OCI-M2 (cell line): ENCODE data around the gene LSM3.
"Not testable (repeated sequence)": the region's sequence is repeated elsewhere in the genome, so short reads cannot be mapped to it uniquely, and the experiment has no call there.

Source experiments
- DNase-seq: peaks from one replicate; lab custom pipeline; 2025; ENCODE audit not compliant: unreplicated experiment; lab: John Stamatoyannopoulos, UW

LSM3 gene

DNA sequence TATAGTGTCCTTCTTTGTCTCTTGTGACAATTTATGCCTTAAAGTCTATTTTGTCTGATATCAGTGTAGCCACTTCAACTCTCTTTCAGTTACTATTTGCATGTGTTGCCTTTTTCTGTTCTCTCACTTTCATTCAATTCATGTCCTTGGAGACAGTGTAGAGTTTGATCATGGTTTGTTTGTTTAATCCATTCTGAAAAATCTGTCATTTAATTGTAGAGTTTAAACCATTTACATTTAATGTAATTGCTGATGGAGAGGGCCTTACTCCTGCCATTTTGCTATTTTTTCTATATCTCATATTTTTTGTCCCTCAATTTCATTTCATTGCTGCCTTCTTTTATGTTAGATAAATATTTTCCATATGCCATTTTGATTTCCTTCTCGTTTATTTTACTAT, 42.3 kb downstream of the LSM3 start:
- no peak for DNase-seq

DNA sequence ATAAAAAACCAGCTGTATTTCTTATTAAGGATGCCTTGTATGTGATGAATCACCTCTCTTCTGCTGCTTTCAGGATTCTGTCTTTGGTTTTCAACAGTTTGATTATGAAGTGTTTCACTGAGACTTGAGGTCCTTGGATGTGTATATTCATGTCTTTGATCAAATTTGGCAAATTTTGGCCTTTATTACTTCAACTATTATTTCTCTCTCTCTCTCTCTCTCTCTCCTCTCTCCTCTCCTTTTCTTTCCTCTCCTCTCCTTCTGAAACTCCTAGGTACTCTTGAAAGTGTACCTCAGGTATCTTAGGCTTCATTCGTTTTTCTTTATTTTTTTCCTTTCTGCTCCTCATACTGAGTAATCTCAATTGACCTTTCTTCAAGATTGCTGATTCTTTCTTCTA, 43.3 kb downstream of the LSM3 start:
- no peak for DNase-seq

DNA sequence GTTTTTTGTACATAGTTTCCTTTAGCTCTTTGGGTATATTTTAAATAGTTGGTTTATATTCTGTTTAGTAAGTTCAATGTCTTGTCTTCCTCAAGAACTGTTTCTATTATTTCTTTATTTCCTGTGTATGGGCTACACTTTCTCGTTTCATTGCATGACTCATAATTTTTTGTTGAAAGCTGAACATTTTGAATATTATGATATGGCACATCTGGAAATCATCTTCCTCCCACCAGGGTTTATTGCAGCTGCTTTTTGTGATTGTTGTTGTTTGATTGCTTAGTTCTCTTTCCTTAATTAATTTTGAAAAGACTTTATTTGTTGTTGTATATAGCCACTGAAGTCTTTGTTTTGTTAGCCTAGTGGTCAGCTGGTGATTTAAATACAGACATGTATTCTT, 43.8 kb downstream of the LSM3 start:
- no peak for DNase-seq

DNA sequence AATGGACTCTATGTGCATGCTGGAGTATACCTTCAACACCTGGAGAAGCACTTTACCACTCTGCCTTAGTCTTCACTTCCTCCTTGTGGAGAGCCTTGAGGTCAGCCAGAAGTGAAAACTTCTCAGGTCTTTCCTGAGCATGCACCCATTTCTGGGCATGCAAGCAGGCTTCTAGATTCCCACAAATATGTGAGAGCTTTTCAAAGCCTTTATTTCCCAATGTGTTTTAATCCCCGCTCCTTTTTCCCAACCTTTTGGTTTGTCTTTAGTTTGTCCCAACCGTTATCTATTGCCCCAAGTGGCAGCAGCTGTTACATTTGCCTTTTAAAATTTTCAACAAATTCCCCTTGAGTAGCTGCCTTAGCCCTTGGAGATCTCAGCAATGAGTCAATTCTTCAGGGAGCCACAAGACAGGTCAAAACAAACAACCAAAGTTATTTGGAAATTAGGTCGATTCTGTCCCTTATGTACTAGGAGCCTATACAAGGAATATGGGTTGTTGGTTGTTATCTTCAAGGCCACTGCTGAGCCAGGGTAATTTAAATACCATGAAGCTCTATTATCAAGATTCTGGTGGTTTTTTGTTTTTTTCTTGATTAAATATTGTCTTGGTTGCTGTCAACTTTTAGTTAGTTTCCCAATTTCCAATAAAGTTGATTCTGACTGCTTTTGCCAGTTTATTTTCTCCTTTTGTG, 44.4 kb downstream of the LSM3 start:
- no peak for DNase-seq

DNA sequence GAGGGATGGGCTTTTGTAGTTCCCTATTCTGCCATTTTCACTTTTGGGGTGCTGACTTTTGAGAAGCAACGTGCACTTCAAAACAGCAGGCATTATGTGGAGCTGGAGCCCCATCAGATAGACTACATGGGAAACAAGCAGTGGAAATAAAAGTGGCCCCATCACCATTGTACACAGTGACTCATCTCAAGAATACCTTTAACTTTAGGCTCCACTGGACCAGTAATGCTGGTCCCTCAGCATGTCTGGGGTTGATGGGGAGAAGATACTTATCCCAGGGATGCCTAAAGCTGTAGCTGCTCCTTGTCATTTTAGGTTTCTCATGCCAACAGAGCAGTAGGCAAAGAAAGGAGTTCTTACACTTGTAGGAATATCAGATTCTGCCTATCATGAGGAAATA, 45.0 kb downstream of the LSM3 start:
- no peak for DNase-seq

DNA sequence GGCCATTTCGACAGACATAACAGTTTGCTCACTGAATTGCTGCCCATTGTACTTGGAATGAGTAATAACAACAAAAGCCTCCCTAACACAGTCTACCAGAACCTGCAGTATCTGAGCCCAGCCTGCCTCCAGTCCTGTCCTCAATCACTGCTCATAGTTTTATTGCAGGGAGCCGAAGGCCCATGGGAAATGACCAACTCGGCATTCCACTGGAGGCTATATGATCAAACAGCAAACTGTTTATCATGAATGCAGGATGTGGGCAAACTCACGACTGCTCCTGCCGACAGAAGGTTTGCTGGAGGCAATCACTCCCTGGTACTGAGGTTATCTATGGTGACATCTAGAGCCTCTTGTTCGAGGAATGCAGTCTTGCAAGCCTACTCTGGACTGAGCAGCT, 46.3 kb downstream of the LSM3 start:
- no peak for DNase-seq

DNA sequence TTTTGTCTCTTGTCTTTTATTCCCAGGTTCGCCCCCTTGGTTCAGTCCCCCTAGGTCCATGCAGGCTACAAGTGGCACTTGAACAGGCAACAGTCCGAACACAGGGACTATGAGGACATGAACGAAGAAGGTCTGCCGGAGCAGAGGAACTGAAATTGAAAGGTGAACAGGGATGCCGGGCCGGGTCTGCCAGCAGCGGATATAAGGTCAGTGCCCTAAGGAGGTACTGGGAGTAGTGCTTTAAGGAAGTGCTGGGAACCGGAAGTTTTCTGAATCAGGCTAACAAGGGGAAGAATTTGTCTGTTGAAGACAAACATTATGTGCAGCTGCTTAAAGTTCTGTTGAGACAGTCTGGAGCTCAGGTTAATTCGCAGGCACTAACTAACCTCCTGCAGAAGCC, 46.8 kb downstream of the LSM3 start:
- no peak for DNase-seq

DNA sequence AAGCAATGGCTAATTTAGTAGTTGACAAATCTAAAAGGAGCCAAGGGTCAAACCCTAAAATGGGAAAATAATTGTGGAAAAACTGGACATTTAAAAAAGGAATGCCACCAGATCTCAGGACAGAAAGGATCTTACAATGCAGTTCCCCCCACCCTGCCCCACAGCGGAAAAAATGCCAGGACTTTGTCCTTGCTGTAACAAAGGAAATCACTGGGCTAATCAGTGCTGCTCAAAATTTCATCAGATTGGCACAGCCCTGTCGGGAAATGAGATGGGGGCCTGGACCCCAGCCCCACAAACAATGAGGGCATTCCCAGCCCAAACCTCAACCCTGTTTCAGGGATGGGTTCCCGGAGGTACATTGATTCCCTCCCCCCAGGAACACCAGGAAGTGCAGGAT, 47.7 kb downstream of the LSM3 start:
- not testable (repeated sequence) for DNase-seq

DNA sequence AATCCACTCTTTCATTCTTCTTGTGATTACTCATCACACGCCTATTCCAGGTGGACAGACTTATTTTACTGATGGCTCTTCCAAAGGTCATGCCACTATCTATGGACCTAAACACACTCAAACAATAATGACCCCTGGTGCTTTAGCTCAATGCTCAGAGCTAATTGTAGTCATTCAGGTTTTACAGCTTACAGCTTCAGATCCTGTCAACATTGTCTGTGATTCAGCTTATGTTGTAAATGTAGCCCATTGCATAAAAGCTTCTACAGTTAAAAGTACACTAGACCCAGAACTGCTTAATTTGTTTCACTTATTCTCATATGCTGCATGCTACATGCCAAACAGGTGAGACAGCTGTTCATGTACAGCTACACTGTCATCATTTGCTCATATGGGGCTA, 49.2 kb downstream of the LSM3 start:
- DNase-seq = no peak

DNA sequence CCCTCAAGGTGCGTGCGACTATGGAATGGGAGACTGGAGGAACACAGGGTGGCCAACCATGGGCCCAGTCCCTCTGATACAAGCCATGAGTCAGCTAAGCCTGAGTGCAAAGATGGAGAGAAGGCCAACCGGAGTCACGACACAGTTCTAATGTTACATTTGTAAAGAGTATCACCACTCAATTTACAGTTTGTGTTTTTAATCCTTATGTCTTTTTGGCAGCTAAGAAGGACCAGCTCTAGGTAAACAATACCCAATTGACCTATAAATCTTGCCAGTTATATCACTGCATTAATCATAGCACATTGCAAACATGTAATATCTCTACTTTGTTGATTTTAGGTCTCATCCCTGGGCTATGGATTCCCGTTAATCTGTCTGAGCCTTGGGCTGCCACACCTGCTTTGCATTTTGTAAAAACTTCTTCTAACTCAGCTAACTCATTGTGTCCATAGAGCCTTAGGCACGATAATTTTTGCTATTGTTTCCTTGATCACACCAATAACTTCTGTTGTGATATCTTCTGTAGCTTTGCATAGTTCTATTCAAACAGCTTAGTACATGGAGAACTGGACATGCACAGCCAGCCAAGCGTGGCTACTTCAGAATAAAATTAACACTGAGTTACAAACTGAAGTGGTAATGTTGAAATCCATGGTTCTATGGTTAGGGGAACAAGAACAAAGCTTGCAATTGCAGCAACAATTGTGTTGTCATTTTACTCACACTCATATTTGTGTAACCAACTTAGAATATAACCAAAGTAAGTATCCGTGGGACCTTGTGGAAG, 50.3 kb downstream of the LSM3 start:
- no peak for DNase-seq

DNA sequence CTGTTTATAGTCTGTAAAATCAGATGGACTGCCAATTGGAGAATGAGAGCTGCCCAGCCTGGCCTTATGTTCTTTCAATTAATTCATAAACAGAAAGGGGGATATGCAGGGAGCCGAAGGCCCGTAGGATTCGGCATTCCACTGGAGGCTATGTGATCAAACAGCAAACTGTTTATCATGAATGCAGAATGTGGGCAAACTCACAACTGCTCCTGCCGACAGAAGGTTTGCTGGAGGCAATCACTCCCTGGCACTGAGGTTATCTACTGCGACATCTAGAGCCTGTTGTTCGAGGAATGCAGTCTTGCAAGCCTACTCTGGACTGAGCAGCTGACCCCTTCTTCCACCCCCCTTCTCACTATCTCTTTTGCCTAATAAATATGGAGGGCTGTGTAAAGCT, 51.1 kb downstream of the LSM3 start:
- not testable (repeated sequence) for DNase-seq

DNA sequence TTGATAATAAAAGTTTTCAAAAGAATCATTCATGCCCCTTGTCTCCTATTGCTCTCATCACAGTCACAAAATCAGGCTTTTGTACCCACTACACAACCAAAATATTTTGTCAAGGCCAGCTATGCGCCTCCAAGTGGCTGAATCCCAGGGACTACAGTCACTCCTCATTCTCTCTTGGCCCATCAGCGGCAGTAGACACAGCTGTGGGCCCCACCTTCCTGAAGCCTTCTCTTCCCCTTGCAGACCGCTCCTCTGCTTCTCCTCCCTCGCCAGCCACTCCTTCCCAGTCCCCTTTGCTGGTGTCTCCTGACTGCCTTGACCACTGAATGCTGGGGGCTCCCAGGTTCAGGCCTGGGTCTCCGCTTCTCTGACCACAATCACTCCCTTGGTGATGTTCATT, 52.1 kb downstream of the LSM3 start:
- DNase-seq = no peak

DNA sequence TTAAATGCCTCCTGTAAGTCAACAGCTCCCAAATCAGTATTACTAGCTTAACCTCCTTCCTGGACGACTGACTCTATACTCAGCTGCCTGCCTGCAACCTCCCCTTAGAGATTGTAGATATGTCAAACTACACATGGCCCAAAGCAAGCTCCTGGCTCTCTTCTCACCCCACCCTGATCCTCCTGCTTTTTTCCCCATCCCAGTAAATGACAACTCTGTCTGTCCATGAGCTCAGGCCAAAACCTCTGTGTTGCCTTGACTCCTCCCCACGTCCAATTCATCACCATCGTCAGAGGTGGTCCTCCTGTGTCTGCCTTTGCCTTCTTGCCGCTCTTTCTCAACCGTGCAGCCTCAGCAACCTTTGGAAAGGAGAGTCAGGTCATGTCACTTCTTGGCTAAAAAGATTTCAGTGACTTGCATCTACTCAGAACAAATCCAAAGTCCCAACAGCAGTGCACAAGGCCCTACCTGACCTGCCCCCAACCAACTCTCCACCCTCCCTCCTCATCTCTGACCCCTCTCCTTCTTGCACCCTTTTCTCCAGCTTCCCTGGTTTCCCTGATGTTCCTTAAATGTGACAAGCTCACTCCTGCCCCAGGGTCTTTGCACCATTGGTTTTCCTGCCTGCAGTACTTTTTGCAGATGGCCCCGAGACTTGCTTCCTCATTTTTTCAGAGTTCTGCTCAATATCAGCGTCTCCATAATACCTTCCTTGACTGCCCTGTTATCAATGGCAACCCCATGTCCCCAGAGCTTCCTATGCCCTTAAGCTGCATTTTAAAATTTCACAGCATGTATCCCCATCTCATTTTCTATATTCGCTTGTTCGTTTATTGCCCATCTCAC, 52.8 kb downstream of the LSM3 start:
- no peak for DNase-seq

DNA sequence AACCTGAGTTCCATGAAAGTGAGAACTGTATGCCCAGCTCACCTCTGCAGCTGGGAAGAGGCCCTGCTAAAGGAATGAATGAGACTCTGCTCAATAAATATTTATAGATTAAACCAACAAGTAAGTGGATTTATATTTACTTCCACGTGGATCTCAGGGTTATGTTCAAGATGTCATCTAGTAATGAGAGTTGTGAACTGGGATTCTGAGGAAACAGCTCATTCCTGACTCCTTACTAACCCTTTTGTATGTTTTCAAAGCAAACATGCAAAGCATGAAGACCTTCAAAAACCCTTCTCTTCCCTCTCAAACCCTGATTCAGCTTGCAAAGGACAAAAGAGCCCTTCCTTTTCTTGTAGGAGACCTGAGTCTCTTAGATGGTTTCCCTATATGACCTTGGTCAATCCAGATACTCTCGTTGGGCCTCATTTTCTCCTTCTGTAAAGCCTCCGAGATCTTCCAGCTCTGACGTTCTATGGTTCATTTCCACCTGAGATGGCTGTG, 53.4 kb downstream of the LSM3 start:
- no peak for DNase-seq

DNA sequence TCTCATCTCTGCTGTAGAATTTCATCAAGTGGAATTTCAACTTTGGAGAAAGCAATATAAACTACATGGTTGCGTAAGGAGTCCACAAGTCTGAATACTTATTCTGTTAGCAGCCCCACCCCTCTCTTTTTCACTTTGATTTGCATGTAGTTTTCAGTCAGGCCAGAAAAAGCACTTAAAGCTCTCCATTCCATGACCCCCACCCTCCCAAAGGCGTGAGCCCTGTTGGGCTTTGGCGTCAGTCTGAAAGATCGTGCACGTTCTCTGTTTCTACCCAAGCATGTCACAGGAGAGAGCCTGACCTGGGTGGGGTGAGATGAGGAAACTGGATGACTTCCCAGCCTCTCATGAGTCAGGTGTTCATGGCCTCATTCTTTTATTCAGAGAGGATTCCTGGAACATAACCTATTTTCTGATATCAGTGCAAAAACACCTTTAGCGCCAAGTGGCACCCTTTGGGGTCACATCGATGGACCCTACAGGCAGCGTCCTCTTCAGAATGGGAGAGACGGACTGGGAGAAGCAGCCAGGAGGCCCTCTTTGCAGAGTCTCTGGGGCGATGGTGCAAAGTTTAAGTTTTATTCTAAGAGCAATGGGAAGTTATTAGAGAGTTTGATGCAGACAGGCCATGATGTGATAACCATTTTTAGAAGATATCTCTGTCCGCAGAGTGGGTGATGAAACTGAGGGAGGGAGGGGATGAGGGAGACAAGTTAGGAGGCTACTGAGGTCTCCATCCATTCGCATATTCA, 55.8 kb downstream of the LSM3 start:
- DNase-seq = no peak

DNA sequence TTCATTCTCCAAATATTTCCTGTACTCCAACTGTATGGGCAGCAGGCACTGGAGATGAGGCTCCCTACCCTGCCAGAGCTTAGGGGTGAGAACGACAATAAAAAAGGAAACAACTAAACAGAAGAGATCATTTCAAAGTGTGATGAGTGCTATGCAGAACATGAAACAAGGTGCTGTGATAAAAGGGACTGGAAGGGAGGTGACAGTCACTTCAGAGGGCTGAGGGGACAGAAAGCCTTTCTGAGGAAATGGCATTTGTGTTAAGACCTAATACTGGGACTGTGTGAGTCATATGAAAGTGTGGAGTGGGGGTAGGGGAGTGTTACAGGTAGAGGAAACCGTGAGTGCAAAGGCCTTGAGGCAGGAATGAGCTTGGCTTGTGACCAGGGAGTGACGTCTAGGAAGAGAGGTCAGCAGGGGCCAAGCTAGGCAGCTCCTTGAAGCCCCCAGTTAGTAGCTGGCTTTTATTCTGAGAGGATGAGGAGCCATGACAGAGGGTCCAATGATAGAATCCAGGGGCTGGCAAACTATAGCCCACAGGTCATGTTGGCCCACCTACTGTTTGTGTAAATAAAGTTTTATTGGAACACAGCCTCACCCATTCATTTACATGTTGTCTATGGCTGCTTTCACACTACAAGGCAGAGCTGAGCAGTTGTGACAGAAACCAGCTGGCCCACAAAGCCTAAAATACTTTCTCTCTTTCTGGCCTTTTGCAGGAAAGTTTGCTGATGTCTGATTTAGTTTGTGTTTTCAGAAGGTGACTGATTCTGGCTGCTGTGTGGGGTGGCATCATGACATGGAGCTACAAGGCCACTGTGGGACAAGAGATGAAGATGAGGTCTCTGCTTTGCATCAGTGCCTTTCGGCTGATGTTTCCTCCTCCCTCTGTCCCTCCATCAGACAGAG, 56.6 kb downstream of the LSM3 start:
- DNase-seq = no peak

DNA sequence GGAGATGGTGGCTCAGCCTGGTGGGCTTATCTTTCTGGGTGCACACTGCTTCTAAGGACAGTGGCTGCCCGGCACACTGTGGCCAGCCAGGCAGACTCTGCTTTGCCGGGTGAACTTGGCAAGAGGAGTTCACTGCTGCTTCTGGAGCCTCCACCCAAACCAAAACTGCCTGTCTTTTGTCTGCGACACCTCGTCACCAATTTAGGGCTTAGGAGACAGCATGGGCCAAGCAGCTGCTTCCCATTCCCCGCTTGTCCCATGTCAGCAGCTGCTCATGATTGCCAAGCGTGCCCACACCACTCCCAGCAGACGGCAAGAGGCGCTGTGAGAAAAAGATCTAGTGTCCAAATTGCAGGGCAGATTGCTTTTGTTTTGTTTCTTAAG, 57.3 kb downstream of the LSM3 start:
- DNase-seq = no peak

DNA sequence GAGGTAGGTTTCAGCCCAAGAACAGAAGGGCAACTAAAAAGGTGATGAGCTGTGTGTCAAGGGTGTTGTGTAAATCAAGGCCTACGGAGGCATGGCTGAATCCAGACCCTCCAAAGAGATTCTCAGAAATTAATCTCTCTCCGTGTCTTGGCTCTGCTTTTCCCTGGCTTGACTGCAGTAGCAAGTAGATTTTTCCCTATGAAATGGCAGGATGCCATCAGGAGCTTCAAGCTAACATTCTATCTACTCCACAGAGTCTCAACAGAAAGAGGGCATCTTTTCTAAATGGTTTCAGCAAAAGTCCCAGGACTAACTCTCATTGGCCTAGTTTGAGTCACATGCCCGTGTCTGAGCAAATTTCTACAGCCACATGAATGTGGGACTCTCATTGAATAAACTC, 58.3 kb downstream of the LSM3 start:
- DNase-seq = no peak

DNA sequence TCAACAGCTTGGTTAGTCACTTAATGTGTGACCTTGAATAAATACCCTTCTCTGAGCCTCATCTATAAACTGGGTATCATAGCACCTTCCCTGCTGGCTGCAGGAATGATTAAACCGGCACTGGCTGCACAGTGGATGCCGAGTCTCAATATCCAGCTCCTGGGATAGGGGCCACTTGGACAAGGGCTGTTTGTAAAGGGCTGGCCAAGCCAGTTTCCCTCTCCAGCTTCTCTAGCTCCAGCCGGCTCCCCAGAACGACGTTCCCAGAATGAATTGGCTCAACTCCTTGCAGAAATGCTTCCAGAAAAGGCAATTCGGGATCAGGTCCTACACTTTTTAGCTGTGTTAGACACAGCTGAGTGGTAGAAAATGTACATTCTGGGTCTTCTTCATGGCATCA, 58.8 kb downstream of the LSM3 start:
- no peak for DNase-seq

DNA sequence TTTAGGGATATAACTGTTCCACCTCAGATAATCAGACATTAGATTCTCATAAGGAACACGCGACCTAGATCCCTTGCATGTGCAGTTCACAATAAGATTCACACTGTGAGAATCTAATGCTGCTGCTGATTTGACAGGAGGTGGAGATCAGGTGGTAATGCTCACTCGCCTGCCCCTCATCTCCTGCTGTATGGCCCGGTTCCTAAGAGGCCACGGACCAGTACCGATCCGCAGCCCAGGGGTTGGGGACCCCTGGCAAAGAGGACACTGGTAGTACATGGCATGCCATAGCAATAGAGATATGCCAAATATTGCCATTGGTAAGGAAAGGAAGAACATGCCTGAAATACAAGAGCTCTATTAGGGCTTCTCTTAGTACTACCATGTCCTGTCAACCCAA, 59.7 kb downstream of the LSM3 start:
- DNase-seq = no peak
